Ectodermal cell (in vitro differentiated cells): ENCODE measurements around the gene KRT38.
"Not testable (repeated sequence)": the region's sequence is repeated elsewhere in the genome, so short reads cannot be mapped to it uniquely, and the experiment has no call there.

Experiments used
- H3K27ac ChIP-seq: 2 replicates; pipeline ENCODE4 v1.7.0; 2013; ENCODE audit warnings: mild to moderate bottlenecking, low read depth, low read length; ENCODE audit not compliant: insufficient read depth, poor library complexity, severe bottlenecking
- H3K27me3 ChIP-seq: 2 replicates; pipeline ENCODE4 v1.7.0; 2013; ENCODE audit warnings: mild to moderate bottlenecking, low read length; ENCODE audit not compliant: insufficient read depth, control insufficient read depth, poor library complexity, severe bottlenecking
- H3K36me3 ChIP-seq: one replicate; pipeline ENCODE4 v1.7.0; 2013; ENCODE audit warnings: low read length; ENCODE audit not compliant: control insufficient read depth, insufficient read depth
- H3K4me1 ChIP-seq: one replicate; pipeline ENCODE4 v1.7.0; 2013; ENCODE audit warnings: low read length; ENCODE audit not compliant: control insufficient read depth, insufficient read depth
- H3K4me3 ChIP-seq: 2 replicates; pipeline ENCODE4 v1.7.0; 2013; ENCODE audit warnings: low read depth, low read length, control low read depth; ENCODE audit not compliant: insufficient read depth
- H3K9me3 ChIP-seq: 2 replicates; pipeline ENCODE4 v1.7.0; 2013; ENCODE audit warnings: mild to moderate bottlenecking, low read length, moderate library complexity; ENCODE audit not compliant: control insufficient read depth
- WGBS, 2 experiments: methylation state at CpG; one replicate each; pipeline ENCODE4 v1.1.7; 2013; ENCODE audit warnings: missing lambda C conversion rate in 2 of 2; 5-methylcytosine and 5-hydroxymethylcytosine counted together

The KRT38 gene

GRCh38 chr17:41402161-41402560, 38.6 kb downstream of the KRT38 start:
- Histone ChIP-seq H3K27me3 (no peaks in the 10 kb centered on the region), H3K9me3 (no peaks in the 10 kb centered on the region), H3K36me3 (no peaks in the 10 kb centered on the region), H3K4me3 (no peak overlapping the region), H3K27ac (no peak overlapping the region), H3K4me1 (no peaks in the 10 kb centered on the region)
- WGBS, 2 experiments = 94% methylated on average over 5 of the region's 5 CpGs

- H3K4me3 ChIP-seq = no peak within 1 kb of the TSS
- no peaks in the 10 kb centered on the region for H3K27me3 ChIP-seq
- no peak within 1 kb of the TSS for H3K27ac ChIP-seq
- WGBS, 2 experiments = 94 to 96% methylated on average over 16 of the region's 16 CpGs
- H3K36me3 ChIP-seq = no peaks in the 10 kb centered on the region
- no peaks in the 10 kb centered on the region for H3K4me1 ChIP-seq
- H3K9me3 ChIP-seq = no peaks in the 10 kb centered on the region
These were observed 43.7 kb downstream of the KRT38 start, which contains the start of gene KRT31 for GRCh38 chr17:41396996-41397660. Gene KRT31 (minus strand): TSS chr17:41397608. CDS start chr17:41397539, 69 bp downstream.

- Histone ChIP-seq H3K4me1 (no peaks in the 10 kb centered on the region), H3K36me3 (no peaks in the 10 kb centered on the region), H3K27me3 (no peaks in the 10 kb centered on the region), H3K27ac (no peak overlapping the region), H3K9me3 (no peaks in the 10 kb centered on the region), H3K4me3 (no peak overlapping the region)
- WGBS, 2 experiments = 95 to 96% methylated on average over 7 of the region's 7 CpGs
These were observed 44.4 kb downstream of the KRT38 start for GRCh38 chr17:41396340-41396739.

- H3K9me3 ChIP-seq = no peaks in the 10 kb centered on the region
- H3K27me3 ChIP-seq = no peaks in the 10 kb centered on the region
- no peak overlapping the region for H3K27ac ChIP-seq
- WGBS, 2 experiments = 93 to 95% methylated on average over 1 of the region's 1 CpG
- H3K36me3 ChIP-seq = no peaks in the 10 kb centered on the region
- H3K4me3 ChIP-seq = no peak overlapping the region
- no peaks in the 10 kb centered on the region for H3K4me1 ChIP-seq
These were observed 45.2 kb downstream of the KRT38 start for GRCh38 chr17:41395611-41396010.

- not testable (repeated sequence) for H3K9me3 ChIP-seq, H3K36me3 ChIP-seq, H3K27ac ChIP-seq, H3K27me3 ChIP-seq, H3K4me1 ChIP-seq, H3K4me3 ChIP-seq
- 87 to 91% methylated on average over 8 to 12 of the region's 12 CpGs for WGBS, 2 experiments
These were observed 45.7 kb downstream of the KRT38 start for GRCh38 chr17:41395044-41395443.

GRCh38 chr17:41394254-41394996, 46.4 kb downstream of the KRT38 start:
- no peaks in the 10 kb centered on the region for H3K9me3 ChIP-seq
- H3K27me3 ChIP-seq = no peaks in the 10 kb centered on the region
- H3K27ac ChIP-seq = no peak overlapping the region
- no peaks in the 10 kb centered on the region for H3K4me1 ChIP-seq
- no peak overlapping the region for H3K4me3 ChIP-seq
- no peaks in the 10 kb centered on the region for H3K36me3 ChIP-seq
- WGBS, 2 experiments = 94% methylated on average over 10 of the region's 10 CpGs

- WGBS, 2 experiments = 92 to 94% methylated on average over 10 of the region's 10 CpGs
- no peak overlapping the region for H3K4me3 ChIP-seq
- H3K27me3 ChIP-seq = no peaks in the 10 kb centered on the region
- H3K27ac ChIP-seq = no peak overlapping the region
- H3K4me1 ChIP-seq = no peaks in the 10 kb centered on the region
- no peaks in the 10 kb centered on the region for H3K36me3 ChIP-seq
- H3K9me3 ChIP-seq = no peaks in the 10 kb centered on the region
These were observed 47.0 kb downstream of the KRT38 start for GRCh38 chr17:41393826-41394225.

GRCh38 chr17:41393294-41393693, 47.5 kb downstream of the KRT38 start:
- 88 to 95% methylated on average over 5 of the region's 5 CpGs for WGBS, 2 experiments
- Histone ChIP-seq H3K36me3 (no peaks in the 10 kb centered on the region), H3K4me1 (no peaks in the 10 kb centered on the region), H3K9me3 (no peaks in the 10 kb centered on the region), H3K27ac (no peak overlapping the region), H3K27me3 (no peaks in the 10 kb centered on the region), H3K4me3 (no peak overlapping the region)

GRCh38 chr17:41392278-41392677, 48.5 kb downstream of the KRT38 start:
- Histone ChIP-seq H3K4me3 (no peak overlapping the region), H3K36me3 (no peaks in the 10 kb centered on the region), H3K27ac (no peak overlapping the region), H3K9me3 (no peaks in the 10 kb centered on the region), H3K4me1 (no peaks in the 10 kb centered on the region), H3K27me3 (no peaks in the 10 kb centered on the region)
- no CpG with 5 or more reads among the region's 1 CpG for WGBS, 2 experiments

- H3K27ac ChIP-seq = no peak overlapping the region
- 85 to 90% methylated on average over 2 of the region's 2 CpGs for WGBS, 2 experiments
- no peak overlapping the region for H3K4me3 ChIP-seq
- no peaks in the 10 kb centered on the region for H3K36me3 ChIP-seq
- no peaks in the 10 kb centered on the region for H3K4me1 ChIP-seq
- no peaks in the 10 kb centered on the region for H3K9me3 ChIP-seq
- H3K27me3 ChIP-seq = no peaks in the 10 kb centered on the region
These were observed 49.2 kb downstream of the KRT38 start for GRCh38 chr17:41391535-41391934.
